NCI-H2029 treated with DMSO at 0.1 percent for 48 hours (cell line): ENCODE data around the gene SORCS2.
A peak's percentile ranks its signal among the peaks of the same experiment; 100 is the strongest.

Experiments used
- DNase-seq: peaks from one replicate; lab custom pipeline; 2025; lab: John Stamatoyannopoulos, UW

The SORCS2 gene

DNA sequence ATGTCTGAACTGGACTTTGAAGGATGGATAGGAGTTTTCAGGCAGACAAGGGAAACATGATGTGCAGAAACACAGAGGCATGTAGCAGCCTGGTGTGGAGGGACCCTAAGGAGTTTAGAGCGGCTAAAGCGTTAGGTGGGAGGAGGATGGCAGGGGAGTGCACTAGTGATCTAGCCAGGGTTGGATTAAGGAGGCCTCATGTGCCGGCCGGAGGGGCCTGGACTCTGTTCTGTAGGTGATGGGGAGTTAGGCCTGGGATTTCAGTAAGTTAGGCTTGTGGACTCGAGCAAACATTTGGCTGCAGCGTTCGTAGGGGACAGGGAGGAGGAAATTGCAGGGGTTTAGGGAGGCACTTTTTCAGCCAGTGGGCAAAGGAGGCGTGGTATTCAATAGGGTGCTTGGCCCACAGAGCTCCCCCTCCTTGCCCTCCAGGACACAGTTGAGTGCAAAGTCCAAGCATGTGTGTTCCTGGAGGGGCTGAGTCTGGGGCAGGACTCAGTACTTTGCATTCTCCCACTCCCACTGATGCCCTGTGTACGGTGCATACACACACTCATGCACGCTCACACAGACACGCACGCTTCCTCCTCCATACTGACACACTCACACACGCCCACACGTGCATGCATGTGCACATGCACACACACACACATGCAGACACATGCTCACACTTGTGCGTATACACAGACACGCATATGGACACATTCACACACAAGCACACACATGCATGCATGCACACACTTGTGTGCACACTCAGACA, 223.8 kb downstream of the SORCS2 start:
- no peak for DNase-seq

DNA sequence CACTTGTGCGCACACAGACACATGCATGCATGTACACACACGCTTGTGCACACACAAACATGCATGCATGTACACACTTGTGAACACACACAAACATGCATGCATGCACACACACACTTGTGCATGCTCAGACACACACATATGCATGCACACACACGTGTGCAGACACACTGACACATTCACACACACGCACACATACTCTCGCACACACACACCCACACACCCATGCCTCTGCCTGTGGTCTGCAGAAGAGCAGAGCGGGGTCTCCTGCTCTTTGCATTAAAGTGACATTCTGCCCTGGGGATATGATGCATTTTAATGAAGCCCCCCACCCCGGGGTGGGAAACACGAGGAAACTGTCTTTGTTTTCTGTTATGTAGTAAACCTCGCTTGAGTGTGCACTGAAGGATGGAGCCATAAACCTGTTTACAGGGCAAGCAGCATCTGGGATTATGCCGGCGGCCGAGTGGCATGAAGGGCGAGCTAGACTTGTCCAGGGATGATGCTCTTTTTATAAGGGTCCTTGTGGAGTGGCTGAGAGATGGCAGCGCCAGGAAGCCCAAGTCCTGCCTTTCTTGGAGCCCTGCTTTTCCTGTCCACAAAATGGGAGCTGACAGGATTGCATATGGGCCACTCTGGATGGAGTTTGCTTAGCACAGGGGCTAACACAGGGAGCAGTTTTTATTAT, 224.6 kb downstream of the SORCS2 start:
- no peak for DNase-seq

DNA sequence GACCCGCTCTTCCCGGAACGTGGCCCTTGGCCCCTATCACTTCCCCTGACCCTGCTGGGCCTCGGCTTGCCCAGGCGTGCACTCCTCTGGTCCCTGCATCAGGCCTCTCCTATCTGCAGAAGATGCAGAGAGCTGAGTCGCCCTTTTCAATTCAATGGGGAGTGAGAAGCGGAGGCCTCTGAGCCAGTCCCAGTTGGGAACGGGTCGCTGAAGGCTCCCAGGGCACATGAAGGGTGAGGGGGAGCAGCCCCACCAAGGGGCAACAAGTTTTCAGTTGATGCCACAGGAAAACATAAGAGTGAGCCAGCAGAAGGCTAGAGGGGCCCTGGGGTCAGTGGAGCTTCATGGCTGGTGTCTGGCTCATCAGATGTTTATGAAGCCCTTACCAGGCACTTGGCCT, 225.3 kb downstream of the SORCS2 start:
- no peak for DNase-seq

DNA sequence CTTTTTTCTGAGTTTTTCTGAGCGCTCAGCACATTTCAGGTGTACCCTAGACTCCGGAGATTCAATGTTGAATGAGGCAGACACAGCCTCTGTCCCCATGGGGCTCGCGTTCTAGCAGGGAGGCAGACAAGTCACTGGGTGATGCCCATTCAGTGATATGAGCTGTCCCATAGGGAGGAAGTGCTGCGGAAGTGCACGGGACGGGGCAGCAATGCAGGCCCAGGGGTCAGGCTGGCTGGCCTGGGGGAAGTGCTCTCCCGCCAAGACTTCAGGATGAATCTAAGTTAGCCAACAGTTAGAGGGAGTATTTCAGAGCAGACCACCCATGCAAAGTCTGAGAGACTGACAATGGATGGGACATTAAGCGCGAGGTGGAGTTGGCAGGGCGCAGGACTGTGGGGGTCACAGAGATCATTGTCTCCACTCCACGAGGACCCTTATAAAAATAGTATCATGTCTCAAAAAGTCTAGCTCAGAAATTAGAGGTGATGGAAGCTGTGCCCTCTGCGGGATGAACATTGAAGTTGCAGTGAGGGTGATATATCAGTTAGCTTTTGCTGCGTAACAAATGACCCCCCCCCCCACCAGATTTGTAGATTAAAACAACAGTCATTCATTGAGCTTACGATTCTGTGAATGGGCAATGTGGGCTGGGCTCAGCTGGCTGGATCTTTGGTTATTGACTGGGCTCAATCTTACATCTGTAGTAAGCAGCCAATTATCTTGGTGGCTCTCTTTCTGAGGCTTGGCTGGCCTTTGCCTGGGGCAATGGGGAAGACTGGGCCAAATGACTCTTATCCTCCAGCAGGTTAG, 226.0 kb downstream of the SORCS2 start:
- no peak for DNase-seq

DNA sequence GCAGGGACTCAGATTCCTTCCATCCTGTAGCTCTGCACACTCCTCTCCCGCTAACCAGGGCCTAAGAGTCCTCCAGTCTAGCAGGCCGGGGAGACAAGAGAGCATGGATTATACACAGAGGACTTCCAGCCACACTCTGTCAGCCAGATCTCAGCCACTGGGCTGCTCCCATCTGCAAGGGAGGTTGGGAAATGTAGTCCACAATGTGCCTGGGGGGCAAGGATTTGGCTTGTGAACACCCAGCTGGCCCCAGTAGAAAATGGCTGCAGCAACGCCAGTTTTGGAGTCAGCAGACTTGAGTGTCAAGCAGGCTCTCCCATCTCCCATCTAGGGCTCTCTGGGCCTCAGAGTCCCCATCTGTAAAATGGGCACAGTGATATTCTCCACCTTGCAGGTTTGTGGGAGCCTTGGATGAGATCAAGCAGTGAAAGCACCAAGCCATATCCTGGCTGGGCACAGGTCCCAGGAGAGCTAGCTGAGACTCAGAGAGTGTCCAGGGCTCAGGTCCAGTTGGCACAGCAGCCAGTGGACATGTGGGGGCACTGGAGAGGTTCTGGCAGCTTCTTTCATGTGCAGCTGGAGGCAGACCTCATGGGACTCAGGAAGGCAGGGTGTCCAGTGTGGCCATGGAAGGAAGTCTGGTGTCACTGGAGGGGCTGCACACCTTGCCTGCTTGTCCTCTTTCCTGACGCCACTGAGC, 227.8 kb downstream of the SORCS2 start:
- DNase-seq, result peak; percentile 29

GRCh38 chr4:7420661-7421040, 228.3 kb downstream of the SORCS2 start:
- DNase-seq, result peak; percentile 27

- no peak for DNase-seq
These were observed 229.2 kb downstream of the SORCS2 start for GRCh38 chr4:7421356-7422150.

DNA sequence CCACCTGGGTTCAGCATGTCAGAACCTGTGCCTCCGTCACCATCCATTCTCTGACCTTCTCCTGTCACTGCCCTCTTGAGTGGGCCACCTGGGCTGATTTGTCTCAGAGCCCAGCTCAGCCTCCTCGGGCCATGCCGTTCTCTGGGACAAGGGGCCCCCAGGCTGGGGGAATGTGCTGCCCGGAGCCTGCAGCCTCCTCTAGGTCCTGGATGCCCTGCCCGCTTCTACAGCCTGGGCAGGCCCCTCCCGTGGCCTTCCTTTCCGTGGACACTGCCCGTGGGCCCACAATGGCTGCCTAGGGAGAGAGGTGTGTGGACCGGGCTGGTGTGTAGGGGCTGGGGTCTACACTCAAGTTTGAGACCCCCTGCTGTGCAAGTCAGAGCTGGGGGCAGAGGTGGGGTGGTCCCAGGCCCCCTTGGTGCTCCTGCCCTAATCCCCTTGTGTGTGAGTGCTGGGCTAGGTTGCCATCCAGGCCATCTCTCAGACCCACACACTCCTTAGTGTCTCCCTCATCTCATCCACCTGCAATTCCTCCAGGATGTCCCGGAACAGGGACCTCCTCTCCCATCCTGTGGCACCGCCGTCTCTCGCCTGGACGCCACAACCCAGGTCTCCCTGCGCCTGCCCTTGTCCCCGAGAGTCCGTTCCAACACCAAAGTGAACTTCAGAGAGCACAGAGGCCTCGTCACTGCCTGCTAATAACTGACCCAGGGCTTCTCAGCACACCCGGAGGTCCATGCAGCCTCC, 230.0 kb downstream of the SORCS2 start:
- no peak for DNase-seq

DNA sequence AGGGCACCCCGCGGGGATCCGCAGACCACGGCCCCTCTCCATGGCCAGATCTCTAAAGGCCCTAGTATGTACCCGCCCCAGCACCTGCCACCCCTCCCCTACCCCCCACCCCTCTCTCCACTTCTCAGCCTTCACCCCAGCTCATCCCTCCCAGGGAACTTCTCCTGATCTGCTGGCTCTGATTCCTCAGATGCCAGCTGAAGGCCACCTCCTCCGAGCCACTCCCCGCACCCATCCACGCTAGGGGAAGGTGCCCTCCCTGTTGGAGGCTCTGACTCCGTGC, 230.5 kb downstream of the SORCS2 start:
- no peak for DNase-seq

DNA sequence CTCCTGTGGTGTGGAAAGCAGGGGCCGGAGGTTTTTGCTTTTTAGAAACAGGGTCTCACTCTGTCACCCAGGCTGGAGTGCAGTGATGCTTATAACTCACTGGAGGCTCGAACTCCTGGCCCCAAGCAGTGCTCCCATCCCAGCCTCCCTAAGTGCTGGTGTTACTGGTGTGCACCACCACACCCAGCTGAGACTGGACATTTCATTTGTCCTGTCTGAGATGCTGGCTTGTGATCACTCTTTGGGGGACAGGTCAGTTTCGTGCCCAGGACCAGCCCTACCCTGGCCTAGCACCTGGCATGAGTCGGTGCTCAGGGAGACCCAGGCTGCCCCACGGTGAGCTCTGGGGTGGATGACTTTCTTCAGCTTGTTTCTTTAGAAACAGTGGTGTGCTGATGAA, 231.1 kb downstream of the SORCS2 start:
- DNase-seq, result no peak

GRCh38 chr4:7423801-7424552, 231.6 kb downstream of the SORCS2 start:
- peak; percentile 20 for DNase-seq

- no peak for DNase-seq
These were observed 232.3 kb downstream of the SORCS2 start for GRCh38 chr4:7424553-7425111.

DNA sequence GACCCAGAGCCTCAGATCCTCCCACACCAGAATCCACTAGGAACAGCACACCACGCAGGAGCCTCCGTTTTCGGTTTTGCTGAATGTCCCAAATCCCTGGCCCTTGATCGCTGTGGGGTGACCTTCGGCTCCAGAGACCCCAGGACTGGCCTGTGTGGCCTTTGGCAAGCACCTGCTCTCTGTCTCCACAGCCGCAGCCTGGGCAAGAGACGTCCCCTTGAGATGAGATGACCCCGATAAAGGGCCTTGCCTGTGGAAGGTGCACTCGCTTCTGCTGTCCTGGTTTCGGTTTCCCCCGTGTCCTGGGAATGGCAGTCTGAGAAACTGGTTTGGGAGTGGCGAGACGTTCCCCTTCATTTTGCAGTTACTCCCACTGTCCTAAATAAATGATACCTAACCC, 232.8 kb downstream of the SORCS2 start:
- no peak for DNase-seq

GRCh38 chr4:7425591-7426468, 233.5 kb downstream of the SORCS2 start:
- no peak for DNase-seq

- no peak for DNase-seq
These were observed 234.3 kb downstream of the SORCS2 start for GRCh38 chr4:7426525-7427171.

GRCh38 chr4:7427361-7427760, 235.0 kb downstream of the SORCS2 start:
- DNase-seq, result no peak

DNA sequence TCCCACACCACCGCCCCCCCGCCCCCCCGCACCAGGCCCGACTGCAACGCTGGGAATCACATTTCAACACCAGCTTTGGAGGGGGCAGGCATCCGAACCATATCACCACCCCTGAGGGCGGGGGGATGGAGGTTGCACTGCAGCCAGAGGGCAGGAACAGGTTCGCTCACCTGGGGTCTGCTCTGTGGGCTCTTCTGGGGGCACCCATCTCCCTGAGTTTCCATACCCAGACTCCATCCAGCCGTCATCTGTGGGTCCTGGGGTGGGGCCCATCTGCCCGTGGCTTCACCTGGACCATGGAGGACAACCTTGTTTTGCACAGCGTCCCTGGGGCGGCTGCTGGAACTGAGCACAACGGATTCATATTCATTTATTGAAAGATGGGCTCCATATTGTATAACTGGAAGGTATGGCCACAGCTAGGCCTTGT, 235.5 kb downstream of the SORCS2 start:
- no peak for DNase-seq
